GM19023 (cell line): ENCODE data around the gene KEL.

Experiments used
- ATAC-seq: cut with Tn5 transposase; IDR thresholded peaks from one replicate; pipeline ENCODE4 v1.9.1; 2021; ENCODE audit warnings: mild to moderate bottlenecking, moderate library complexity; ENCODE audit not compliant: unreplicated experiment

KEL gene

DNA sequence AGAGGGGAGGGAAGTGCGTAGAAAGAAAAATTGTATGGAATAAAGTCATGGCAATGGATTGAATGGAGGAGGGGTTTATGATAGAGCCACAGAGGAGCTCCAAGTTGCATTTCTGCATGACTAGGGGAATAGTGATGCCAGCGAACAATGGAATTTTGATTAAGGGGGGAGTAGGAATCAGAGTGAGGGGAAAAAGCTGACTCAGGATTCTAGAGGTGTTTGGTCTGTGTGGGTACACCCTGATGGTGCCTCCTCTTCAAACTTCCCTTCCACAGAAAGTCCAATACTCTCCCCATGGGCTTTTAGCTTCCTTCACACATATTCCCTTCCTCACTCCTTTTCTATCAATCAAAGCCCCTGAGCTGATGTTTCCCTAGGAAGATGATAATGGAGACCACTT, 1.8 kb upstream of the KEL start:
- ATAC-seq: no peak

DNA sequence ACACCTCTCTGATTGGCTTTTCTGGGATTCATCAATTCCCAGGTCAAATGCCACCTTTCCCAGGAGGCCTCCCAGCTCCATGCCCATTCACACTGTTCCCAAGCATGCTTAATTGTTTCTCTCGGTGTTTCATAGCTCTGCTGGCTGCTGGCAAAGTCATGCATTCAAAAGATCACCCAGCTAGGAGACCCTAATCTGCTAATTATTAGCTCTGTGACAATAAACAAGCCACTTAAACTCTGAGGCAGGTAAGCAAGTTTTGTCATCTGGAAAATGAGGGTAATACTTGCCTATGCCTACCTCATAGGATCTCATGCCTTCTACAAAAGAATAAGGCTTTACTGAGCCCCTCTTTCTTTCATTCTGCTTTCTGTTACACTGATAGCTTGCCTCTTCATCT, 828 bp upstream of the KEL start:
- no peak for ATAC-seq

DNA sequence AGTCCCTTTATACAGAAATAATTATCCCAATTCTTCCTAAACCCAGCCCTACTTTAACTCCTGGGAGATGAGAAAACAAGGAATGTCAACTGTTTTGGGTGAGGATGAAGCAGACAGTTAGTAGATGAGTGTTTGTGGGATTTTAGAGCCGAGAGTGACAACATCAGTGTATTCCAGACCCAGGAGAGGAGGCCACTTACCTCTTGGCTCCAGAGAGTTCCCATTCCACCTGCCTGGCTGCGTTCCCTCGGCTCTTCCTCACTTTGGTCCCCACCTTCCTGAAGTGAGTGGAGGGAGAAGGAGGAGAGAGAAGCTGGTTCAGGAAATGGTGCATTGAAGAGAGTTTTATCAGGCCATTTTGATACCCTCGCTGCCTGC, 579 bp downstream of the KEL start:
- ATAC-seq: no peak

- ATAC-seq: no peak
These were observed 1.1 kb downstream of the KEL start for GRCh38 chr7:142960955-142961512.

DNA sequence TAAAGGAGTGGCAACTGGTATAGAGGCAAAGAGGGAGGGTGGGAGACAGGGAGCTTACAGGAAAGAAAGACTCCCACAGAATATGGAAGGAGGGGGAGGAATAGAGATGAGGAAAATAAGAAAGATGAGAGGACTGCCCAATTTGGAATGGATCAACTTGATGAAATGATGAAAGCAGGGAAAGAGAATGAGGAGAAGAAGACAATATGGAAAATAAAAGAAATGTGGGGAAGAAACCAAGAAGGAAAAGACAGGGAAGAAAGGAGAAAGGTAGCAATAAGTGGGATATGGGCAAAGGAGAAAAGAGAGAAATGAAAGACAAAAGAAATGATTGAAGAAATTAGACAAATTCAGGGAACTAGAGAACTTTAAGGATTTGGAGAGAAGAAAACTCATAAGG, 3.0 kb downstream of the KEL start:
- ATAC-seq: no peak

DNA sequence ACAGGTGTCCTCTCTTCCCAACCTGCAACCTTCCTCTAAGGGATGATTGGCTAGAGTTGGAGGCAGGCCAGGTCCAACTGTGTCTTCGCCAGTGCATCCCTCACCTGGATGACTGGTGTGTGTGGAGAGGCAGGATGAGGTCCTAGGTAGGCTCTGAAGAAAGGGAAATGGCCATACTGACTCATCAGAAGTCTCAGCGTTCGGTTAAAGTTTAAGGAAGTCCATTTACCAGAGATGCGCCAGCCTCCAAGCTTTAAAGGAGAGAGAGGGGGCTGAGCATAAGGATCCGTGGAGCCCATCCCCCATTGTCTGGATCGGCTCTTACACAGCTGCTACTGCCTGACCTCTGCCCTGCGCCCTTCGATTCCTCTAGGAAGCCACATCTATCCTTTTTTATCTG, 4.4 kb downstream of the KEL start:
- ATAC-seq: no peak

DNA sequence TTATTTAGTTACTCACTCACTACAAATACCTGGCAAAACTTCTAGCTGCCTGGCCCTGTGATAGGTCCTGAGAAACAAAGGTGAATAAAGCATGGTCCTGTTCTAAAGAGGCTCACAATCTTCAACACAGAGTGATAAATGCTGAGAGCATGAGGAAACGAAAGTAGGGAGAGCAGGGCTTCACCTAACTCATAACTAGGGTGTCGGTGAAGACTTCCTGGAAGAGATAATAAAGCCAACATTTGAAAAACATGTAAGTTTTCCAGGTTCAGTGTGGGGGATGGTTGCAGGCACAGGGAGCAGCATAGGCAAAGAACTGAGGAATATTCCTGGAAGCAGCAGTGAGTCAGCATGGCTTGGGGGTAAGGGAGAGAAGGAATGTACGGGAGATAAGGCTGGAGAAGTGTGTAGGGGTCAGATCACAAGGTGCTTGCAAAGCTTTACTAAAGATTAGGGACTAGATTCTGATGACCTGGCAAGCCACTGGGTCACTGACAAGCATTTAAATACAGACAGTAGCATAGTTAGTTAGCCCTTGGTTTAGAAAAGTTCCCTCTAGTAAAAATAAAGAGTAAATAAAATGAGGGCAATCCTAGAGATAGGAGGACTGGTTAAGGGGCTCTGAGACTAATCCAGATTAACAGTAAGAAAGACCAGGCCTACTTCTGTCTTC, 5.1 kb downstream of the KEL start:
- no peak for ATAC-seq

- no peak for ATAC-seq
These were observed 7.4 kb downstream of the KEL start for GRCh38 chr7:142954680-142955268.

GRCh38 chr7:142950235-142950634, 11.9 kb downstream of the KEL start:
- no peak for ATAC-seq

- ATAC-seq: no peak
These were observed 13.6 kb downstream of the KEL start for GRCh38 chr7:142948603-142949002.

GRCh38 chr7:142945001-142945400, 17.2 kb downstream of the KEL start:
- no peak for ATAC-seq

DNA sequence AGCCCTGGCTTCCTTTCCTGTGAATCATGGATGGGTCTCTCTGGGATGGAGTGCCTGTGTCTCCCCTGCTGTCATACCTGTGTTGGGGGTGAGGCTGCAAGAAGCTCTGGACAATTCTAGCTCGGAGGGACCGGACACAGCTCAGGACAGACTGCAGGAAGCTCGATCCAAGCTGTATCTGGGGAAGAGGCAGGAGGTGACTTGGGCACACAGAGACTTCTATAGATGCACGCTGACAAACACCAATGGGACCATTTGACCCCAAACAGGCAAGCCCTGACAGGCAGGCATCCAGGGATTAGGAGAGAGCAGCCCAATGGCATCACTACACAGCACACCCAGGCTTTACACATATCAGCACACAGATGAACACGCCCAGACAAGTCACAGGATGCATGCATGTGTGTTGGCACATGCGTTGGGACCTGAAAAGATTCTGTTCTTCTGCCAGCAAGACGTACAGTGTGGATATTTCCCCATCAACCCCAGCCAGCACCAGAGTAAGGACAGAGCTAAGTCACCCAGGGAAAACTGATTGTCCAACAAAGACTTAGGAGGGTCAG, 18.4 kb downstream of the KEL start:
- ATAC-seq: no peak

GRCh38 chr7:142942746-142943145, 19.4 kb downstream of the KEL start:
- ATAC-seq: no peak

- ATAC-seq: no peak
These were observed 20.6 kb downstream of the KEL start for GRCh38 chr7:142941541-142941940.

- ATAC-seq: no peak
These were observed 21.1 kb downstream of the KEL start for GRCh38 chr7:142940966-142941535.

- ATAC-seq: no peak
These were observed 22.8 kb downstream of the KEL start, which contains the start of gene LLCFC1 for GRCh38 chr7:142939226-142939910. TSS of gene LLCFC1 (plus strand) at chr7:142939484. CDS start at chr7:142939622, 138 bp downstream.

GRCh38 chr7:142938611-142939010, 23.6 kb downstream of the KEL start:
- no peak for ATAC-seq

DNA sequence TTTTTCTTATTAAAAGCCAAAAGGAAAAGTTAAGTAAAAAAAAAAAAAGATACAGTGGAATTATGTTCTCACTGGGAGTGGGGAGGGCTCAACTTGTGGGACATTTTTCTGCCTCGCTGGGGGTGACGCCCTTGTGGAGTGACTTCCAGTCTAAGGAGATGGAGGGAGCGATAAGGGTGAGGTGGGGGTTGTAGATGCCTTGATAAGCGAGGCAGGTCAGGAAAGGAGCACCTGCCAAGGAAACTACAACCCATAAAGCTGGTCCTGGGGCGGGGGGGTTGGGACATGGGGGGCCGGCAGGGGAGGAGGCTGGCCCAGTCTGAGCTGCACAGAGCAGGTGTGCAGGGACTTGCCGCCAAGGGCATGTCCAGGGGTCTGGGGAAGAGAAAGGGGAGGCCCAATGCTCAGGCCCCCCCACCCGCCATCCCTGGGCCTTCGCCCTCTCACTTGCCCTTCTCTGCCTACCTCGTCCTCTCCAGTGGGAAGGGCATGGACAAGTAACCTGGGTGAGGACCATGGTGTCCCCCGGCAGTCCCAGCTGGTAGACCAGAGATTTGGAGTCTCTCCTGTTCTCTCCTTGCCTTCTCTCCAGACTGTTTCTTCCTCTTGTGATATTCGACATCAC, 26.1 kb downstream of the KEL start:
- ATAC-seq: no peak

- no peak for ATAC-seq
These were observed 28.1 kb downstream of the KEL start for GRCh38 chr7:142934056-142934455.

DNA sequence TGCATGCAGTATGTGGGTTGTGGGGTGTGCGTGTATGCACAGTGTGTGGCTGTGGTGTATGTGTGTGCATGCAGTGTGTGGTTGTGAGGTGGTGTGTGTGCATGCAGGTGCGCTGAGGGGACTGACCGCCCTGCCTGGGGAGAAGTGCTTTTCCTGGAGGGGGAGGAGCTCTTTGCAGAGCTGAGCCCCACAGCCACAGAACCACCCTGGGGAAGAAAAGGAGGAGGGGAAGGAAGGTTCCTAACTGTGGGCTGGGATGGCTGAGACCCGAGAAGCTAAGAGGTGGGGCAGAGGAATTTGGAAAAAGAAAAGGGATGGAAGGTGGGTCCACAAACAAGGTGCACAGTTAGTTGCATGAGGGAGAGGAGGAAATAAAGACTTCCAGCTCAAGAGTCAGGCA, 28.5 kb downstream of the KEL start, which contains the start of gene TRPV5:
TRPV5 (minus strand) TSS at position 123 of the 400 bp plus-strand sequence. CDS start 287 bp downstream, outside the sequence.
- ATAC-seq: no peak

- no peak for ATAC-seq
These were observed 29.1 kb downstream of the KEL start for GRCh38 chr7:142933092-142933475.
